OCI-LY3 (cell line): ENCODE measurements around the gene FBP1.

Experiments
- EZH2phosphoT487 ChIP-seq: fragments of 200-600 bp; shearing (Covaris generic); IDR thresholded peaks from 2 replicates; pipeline ENCODE4 v1.6.1; 2018; ENCODE audit warnings: antibody characterized with exemption, mixed run types, low read depth
- TF ChIP-seq, protein P1 (sequence below): fragments of 200-600, 300-600 bp; sonication (generic); IDR thresholded peaks from 2 replicates; pipeline ENCODE4 v1.5.1; 2014; ENCODE audit warnings: antibody characterized with exemption, low read length, low read depth

DNA sequence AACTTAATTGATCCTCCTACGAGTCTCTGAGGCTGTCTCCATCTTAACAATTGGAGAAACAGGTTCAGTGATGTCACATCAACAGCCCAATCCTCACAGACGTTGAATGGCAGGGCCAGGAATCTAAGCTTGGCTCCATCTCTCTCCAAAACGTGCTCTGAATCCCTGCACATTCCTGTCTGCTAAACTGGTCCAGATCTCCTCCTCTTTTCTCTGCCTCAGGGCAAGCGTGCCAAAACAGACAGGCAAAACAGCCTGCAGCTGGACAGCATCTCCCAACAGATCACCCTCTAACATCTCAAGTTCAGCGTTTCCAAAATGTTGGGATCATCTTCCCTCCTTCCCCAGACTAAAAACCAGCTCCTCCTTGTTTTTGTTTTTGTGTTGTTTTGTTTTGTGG lies 6.6 kb downstream of the FBP1 start:
- TF ChIP-seq, protein P1, sequence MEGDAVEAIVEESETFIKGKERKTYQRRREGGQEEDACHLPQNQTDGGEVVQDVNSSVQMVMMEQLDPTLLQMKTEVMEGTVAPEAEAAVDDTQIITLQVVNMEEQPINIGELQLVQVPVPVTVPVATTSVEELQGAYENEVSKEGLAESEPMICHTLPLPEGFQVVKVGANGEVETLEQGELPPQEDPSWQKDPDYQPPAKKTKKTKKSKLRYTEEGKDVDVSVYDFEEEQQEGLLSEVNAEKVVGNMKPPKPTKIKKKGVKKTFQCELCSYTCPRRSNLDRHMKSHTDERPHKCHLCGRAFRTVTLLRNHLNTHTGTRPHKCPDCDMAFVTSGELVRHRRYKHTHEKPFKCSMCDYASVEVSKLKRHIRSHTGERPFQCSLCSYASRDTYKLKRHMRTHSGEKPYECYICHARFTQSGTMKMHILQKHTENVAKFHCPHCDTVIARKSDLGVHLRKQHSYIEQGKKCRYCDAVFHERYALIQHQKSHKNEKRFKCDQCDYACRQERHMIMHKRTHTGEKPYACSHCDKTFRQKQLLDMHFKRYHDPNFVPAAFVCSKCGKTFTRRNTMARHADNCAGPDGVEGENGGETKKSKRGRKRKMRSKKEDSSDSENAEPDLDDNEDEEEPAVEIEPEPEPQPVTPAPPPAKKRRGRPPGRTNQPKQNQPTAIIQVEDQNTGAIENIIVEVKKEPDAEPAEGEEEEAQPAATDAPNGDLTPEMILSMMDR, result no peak
- no peak for TF ChIP-seq EZH2phosphoT487
